Measurements from ENCODE around the gene SUSD5. TPM values are rescaled to one million over a fixed set of nuclear protein-coding genes. Genes with fewer than 3 reads are reported as not detected.
"Not testable (repeated sequence)": the region's sequence is repeated elsewhere in the genome, so short reads cannot be mapped to it uniquely, and the experiment has no call there.

Gene SUSD5
- total RNA-seq, 1 donor from 2014 or later: 2.4 TPM

GRCh38 chr3:33202711-33203457, 15.7 kb downstream of the SUSD5 start:
- DNase-seq: no peak
- intact Hi-C loops (cut with DNase I): no loop called here
- no peak for ATAC-seq (ENCODE audit: poor library complexity)

DNA sequence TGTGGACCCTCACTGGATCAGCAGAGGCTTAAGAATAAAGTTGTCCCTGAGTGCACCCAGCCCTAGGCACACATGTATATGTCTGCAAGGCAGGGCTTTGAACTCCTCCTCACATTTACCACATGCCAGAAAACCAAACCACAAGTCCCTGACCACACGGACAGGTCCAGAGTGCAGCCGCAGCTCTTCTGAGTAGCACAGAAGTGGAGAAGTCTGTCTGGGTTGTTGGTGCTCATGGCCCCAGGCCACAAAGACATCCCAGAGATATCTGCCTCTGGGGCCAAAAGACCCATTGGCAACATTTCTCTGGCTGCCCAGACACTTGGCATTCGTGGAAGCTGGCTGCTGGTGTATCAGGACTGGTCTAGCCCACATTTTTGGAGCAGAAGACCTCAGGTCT, 17.4 kb downstream of the SUSD5 start:
- ATAC-seq (ENCODE audit: poor library complexity): no peak
- intact Hi-C loops (cut with DNase I): no loop called here
- no peak for DNase-seq

GRCh38 chr3:33196538-33196937, 22.1 kb downstream of the SUSD5 start:
- ATAC-seq (ENCODE audit: poor library complexity) (no peak), DNase-seq (no peak)
- intact Hi-C loops (cut with DNase I): no loop called here

DNA sequence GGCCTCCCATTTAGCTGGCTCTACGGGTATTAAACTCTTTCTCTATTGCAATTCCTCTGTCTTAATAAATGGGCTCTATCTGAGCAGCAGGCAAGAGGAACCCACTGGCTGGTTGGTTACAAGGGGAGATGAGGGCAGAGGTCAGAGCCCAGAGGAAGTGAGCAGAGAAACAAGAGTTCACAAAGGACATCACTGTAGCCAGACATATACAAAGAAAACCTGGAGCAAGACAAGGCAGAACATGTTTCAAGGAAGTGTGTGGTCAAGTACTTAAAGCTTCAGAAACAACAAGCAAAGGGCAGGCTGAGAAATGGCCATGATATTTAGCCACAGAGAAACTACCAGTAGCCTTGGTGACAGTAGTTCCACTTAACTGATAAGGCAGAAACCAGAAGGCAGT, 24.3 kb downstream of the SUSD5 start:
- no peak for ATAC-seq (ENCODE audit: poor library complexity)
- intact Hi-C loops (cut with DNase I): no loop called here
- no peak for DNase-seq

DNA sequence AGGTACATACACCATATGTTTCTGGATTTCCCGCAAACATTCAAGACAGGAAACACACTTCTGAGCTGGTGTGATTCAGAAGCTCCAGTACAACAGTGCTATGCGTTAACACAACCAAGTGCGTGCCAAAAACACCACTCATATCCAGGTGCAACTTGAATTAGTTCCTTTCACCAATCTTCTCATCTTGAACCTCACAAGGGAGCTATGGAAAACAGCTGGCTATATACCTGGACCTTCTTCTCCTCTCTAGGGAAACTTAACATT, 31.3 kb downstream of the SUSD5 start:
- DNase-seq (no peak), ATAC-seq (ENCODE audit: poor library complexity) (no peak)
- intact Hi-C loops (cut with DNase I): no loop called here

DNA sequence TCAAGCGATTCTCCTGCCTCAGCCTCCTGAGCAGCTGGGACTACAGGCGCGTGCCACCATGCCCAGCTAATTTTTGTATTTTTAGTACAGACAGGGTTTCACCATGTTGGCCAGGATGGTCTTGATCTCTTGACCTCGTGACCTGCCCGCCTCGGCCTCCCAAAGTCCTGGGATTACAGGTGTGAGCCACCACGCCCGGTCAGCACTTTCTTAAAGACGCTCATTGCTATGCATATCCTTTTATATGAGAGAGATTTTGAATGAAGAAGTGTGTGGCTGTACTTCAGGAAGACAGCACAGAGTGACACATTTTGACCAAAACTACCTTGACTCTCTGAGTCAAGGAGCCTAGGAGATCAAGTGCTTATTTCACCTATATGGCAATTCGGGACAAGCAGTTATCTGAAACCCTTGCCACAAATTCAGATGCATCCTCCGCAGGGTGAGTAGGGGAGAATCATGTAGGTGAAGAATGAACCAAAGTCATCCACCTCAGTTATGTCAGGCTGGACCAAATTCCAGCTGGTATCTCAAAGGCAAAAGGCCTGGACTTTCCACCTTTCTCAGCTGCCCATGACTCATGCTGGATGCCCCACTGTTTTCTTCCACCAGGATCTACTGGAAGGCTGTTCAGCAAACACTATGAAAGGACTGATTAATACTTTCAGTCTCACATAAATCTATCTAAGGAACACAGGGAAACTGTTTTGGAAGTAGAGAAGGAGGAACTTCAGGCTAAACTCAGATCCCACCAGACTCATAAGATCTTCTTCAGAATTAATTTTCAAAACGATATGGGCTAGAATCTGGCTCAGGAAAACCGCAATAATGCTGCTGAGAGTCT, 31.9 kb downstream of the SUSD5 start:
- DNase-seq: no peak
- intact Hi-C loops (cut with DNase I): no loop called here
- ATAC-seq (ENCODE audit: poor library complexity): no peak

- intact Hi-C loops (cut with DNase I): no loop called here
- ATAC-seq (ENCODE audit: poor library complexity) (no peak), DNase-seq (no peak)
Measured at GRCh38 chr3:33184863-33185262, 33.7 kb downstream of the SUSD5 start.

GRCh38 chr3:33181641-33182040, 37.0 kb downstream of the SUSD5 start:
- ATAC-seq (ENCODE audit: poor library complexity); DNase-seq; intact Hi-C loops (cut with DNase I): not testable (repeated sequence)

- intact Hi-C loops (cut with DNase I): no loop called here
- no peak for ATAC-seq (ENCODE audit: poor library complexity)
- DNase-seq: no peak
Measured at GRCh38 chr3:33181229-33181628, 37.4 kb downstream of the SUSD5 start.

- no peak for ATAC-seq (ENCODE audit: poor library complexity)
- DNase-seq: no peak
- intact Hi-C loops (cut with DNase I): no loop called here
Measured at GRCh38 chr3:33179132-33179531, 39.5 kb downstream of the SUSD5 start.

- DNase-seq (no peak), ATAC-seq (ENCODE audit: poor library complexity) (peak; percentile 5)
- intact Hi-C loops (cut with DNase I): no loop called here
Measured at GRCh38 chr3:33174711-33175414, 43.7 kb downstream of the SUSD5 start.

DNA sequence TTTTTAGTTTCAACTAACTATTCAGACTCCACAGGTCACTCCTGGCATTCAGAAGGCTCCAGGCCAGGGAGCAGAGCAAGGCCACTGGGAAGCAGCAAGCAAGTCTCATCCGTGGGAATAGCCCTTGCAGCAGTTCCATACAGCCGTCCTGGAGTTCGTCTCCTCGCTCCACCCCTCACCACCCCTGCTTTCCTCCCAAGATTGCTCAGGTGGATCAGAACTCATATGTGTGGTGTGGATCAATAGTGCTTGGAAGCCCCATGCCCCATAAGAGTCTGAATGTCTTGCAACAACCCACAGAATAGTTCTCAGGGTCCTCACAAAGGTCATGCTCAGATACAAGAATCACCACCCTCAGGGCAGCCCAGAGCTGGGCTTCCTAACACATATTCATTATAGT, 44.5 kb downstream of the SUSD5 start:
- ATAC-seq (ENCODE audit: poor library complexity): peak; percentile 19
- intact Hi-C loops (cut with DNase I): no loop called here
- no peak for DNase-seq

DNA sequence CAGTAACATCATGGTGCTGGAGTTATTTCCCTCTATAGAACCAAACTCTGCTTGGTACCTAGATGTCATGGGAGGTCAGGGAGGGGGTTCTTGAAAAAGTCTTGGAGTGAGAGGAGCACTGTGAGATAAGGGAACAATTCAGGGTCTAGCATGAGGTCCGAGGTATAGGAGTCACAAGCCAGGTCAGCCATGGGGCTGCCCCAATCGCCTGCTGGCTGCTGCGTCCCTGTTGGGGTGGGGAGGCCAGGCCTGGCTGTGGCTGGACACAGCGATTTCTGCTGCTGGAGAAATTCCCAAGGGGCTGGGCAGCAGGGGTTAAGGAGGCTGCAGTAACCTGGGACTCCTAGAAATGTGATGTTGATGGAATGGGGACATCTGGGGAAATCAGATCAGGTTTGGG, 44.9 kb downstream of the SUSD5 start:
- ATAC-seq (ENCODE audit: poor library complexity) (peak; percentile 12), DNase-seq (no peak)
- intact Hi-C loops (cut with DNase I): no loop called here

GRCh38 chr3:33173103-33173502, 45.5 kb downstream of the SUSD5 start:
- ATAC-seq (ENCODE audit: poor library complexity): peak; percentile 95
- intact Hi-C loops (cut with DNase I): no loop called here

DNA sequence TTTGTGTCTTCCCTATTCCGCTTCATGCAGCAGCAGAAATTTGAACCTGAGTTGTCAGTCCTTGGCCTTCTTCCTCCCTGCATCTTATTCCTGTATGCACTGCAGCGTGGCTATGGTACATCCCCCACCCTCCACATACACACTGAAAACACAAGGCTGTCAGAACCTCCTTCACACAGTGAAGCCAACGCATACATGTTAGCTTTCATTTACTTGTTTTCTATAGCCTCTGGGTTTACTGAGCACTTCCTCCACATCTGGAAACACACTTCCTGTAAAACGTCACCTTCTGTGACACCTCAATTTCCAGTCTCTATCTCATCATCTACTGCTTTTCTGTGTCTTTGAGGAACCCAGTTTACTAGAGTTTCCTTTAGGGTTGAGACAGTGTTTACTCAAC, 47.0 kb downstream of the SUSD5 start:
- ATAC-seq (ENCODE audit: poor library complexity) (no peak), DNase-seq (no peak)
- intact Hi-C loops (cut with DNase I): no loop called here

More at GRCh38 chr3:33173103-33173502, 45.5 kb downstream of the SUSD5 start:
- DNase-seq: no peak

GRCh38 chr3:33170531-33170930, 48.1 kb downstream of the SUSD5 start:
- intact Hi-C loops (cut with DNase I): no loop called here
- DNase-seq (no peak), ATAC-seq (ENCODE audit: poor library complexity) (no peak)

- intact Hi-C loops (cut with DNase I): no loop called here
- ATAC-seq (ENCODE audit: poor library complexity): no peak
- DNase-seq: no peak
Measured at GRCh38 chr3:33167716-33168336, 50.8 kb downstream of the SUSD5 start.

- intact Hi-C loops (cut with DNase I): no loop called here
- ATAC-seq (ENCODE audit: poor library complexity) (no peak), DNase-seq (no peak)
Measured at GRCh38 chr3:33167284-33167683, 51.3 kb downstream of the SUSD5 start.

- intact Hi-C loops (cut with DNase I): no loop called here
- no peak for ATAC-seq (ENCODE audit: poor library complexity)
- DNase-seq: no peak
Measured at GRCh38 chr3:33166095-33166494, 52.5 kb downstream of the SUSD5 start.

Measured in Right ventricle myocardium superior (tissue), 1 donor.